Spleen (tissue), 11 donors: Measurements from ENCODE around the gene CBL. TPM values are rescaled to one million over a fixed set of nuclear protein-coding genes. Genes with fewer than 3 reads are reported as not detected.

Source experiments
- DNase-seq: peaks from one replicate; pipeline ENCODE4 v3.0.0-alpha.2; 2020
- H3K27ac ChIP-seq, 8 donors: fragments of 200-600 bp; sonication (generic) in 7 of 8; 1 replicate in 4 of 8; 2 replicates in 4 of 8; pipeline versions ENCODE4 v1.5.0 to v1.8.0; 2016 to 2021; ENCODE audit warnings: inconsistent platforms in 4 of 8, mild to moderate bottlenecking in 4 of 8, moderate library complexity in 1 of 8
- H3K27me3 ChIP-seq, 7 donors: fragments of 200-600 bp; sonication (generic) in 6 of 7; replicated peaks in 1 of 7; 1 replicate in 4 of 7; 2 replicates in 3 of 7; pipeline versions ENCODE4 v1.5.0 to v1.8.0; 2016 to 2021; ENCODE audit warnings: inconsistent platforms in 3 of 7, mild to moderate bottlenecking in 1 of 7
- H3K36me3 ChIP-seq, 6 donors: fragments of 200-600 bp; sonication (generic) in 5 of 6; 1 replicate in 4 of 6; 2 replicates in 2 of 6; pipeline versions ENCODE4 v1.5.0 to v1.8.0; 2016 to 2021; ENCODE audit warnings: inconsistent platforms in 2 of 6
- H3K4me1 ChIP-seq, 6 donors: fragments of 200-600 bp; sonication (generic) in 5 of 6; 1 replicate in 3 of 6; 2 replicates in 3 of 6; pipeline versions ENCODE4 v1.5.0 to v1.8.0; 2016 to 2021; ENCODE audit warnings: inconsistent platforms in 3 of 6
- H3K4me3 ChIP-seq, 8 donors: fragments of 200-600 bp; sonication (generic) in 7 of 8; 1 replicate in 4 of 8; 2 replicates in 4 of 8; pipeline versions ENCODE4 v1.5.0 to v1.8.0; 2016 to 2021; ENCODE audit warnings: inconsistent platforms in 4 of 8, mild to moderate bottlenecking in 4 of 8, moderate library complexity in 2 of 8
- H3K9me3 ChIP-seq, 8 donors: fragments of 200-600 bp; sonication (generic) in 7 of 8; 1 replicate in 4 of 8; 2 replicates in 4 of 8; pipeline versions ENCODE4 v1.5.0 to v1.8.0; 2016 to 2021; ENCODE audit warnings: inconsistent platforms in 4 of 8
- POLR2A ChIP-seq, 3 donors: fragments of 450-650 bp; IDR thresholded peaks; one replicate each; pipeline ENCODE4 v1.5.1; 2017; ENCODE audit warnings: antibody characterized with exemption in 3 of 3, mild to moderate bottlenecking in 1 of 3
- POLR2AphosphoS5 ChIP-seq, 3 donors: sonication (generic); formaldehyde crosslinking; IDR thresholded peaks; one replicate each; pipeline ENCODE4 v1.5.1; 2017; ENCODE audit warnings: antibody characterized with exemption in 3 of 3
- WGBS, 5 donors: extraction: QIAGEN DNeasy Blood & Tissue Kit in 3 of 5; methylation state at CpG; one replicate each; pipeline versions ENCODE4 v1.1.5 to v1.1.7; 2013 to 2018; 5-methylcytosine and 5-hydroxymethylcytosine counted together
- intact Hi-C: fragments of 100-400 bp; cut with DNase I; formaldehyde crosslinking; loops from one replicate; pipeline ENCODE4 v1.15.0; 2023; ENCODE audit warnings: low total_unique reads
- polyA plus RNA-seq, 3 donors: library from polyadenylated mRNA; stranded (reverse); fragments of 200-250 nt; gene quantifications; one replicate each; pipeline ENCODE4 v1.2.1, GENCODE V29; 2013
- total RNA-seq, 7 donors: library from RNA; depleted of rRNA in 3 of 7; stranded (reverse); fragments of >200 nt in 3 of 7; fragmentation: NEBNext Ultra II Directional in 4 of 7; extraction: Animal tissue kit (Norgen Biotek cat#: 25700) in 4 of 7; gene quantifications; one replicate each; pipeline versions ENCODE4 v1.1.0 to v1.2.1, GENCODE V29; 2016 to 2021
- TF ChIP-seq, protein P1 (sequence below), 11 experiments: fragments of 200-600 bp in 7 of 11; fragments of 450-650 bp in 4 of 11; sonication (generic) in 4 of 11; IDR thresholded peaks in 8 of 11; conservative IDR thresholded peaks in 3 of 11; 1 replicate in 7 of 11; 2 replicates in 4 of 11; pipeline versions ENCODE4 v1.4.0 to v1.8.0; 2016 to 2021; ENCODE audit warnings: antibody characterized with exemption in 11 of 11, inconsistent platforms in 4 of 11, mild to moderate bottlenecking in 1 of 11
- donor health status: healthy with polysubstance abuse.
- donor health status: DM: no; HTN: no; CAD: no; lungs with moderate emphysema.
- donor health status: DM: no; HTN: no; CAD: no.
- donor health status: Bipolar disorder and iron deficiency.
- donor health status: healthy.
- donor health status: DM: no; HTN: no; CAD: no.
- donor health status: DM: yes; HTN: yes; CAD: no.

Gene CBL
- total and polyA plus RNA-seq, 10 donors: 9.4 to 56.3 (median 45.8) TPM

DNA sequence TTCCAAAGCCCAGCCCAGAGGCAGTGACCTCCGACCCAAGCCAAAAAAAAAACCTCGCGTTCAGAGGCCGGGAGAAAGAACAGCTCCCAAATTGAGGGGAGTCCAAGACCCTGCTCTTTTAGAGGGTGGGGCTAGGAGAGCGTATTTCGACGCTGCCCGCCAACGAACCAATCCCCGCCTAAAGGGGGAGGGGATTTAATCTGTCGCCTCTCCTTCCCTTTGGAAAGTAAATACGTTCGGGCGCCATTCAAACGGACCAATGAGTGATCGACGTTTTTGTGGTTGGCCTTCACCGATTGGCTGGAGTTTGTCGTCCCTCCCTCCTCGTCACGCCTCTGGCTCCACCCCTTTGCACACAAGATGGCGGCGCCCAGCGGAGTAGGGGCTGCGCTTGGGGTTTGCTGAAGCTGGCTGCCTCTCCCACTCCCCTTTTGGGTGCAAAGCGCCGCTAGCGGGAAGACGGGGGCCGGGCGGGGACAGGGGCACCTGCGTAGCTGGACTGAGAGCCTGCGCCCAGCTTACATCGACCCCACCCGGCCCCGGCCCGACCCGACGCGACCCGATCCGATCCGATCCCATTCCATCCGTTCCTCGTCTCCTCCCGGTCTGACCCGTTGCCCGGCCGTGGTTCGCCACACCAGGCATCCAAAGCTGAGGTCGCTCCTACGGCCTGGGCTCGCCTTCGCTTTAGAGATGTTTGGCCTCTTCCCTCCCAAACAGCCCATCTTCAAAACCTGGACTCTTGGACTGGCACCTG lies 128.2 kb downstream of the CBL start, which contains the start of gene RNF26:
Gene RNF26 (plus strand): TSS at position 354 of the 757 bp plus-strand sequence. CDS start 596 bp downstream, outside the sequence.
- intact Hi-C loops: no loop called here

DNA sequence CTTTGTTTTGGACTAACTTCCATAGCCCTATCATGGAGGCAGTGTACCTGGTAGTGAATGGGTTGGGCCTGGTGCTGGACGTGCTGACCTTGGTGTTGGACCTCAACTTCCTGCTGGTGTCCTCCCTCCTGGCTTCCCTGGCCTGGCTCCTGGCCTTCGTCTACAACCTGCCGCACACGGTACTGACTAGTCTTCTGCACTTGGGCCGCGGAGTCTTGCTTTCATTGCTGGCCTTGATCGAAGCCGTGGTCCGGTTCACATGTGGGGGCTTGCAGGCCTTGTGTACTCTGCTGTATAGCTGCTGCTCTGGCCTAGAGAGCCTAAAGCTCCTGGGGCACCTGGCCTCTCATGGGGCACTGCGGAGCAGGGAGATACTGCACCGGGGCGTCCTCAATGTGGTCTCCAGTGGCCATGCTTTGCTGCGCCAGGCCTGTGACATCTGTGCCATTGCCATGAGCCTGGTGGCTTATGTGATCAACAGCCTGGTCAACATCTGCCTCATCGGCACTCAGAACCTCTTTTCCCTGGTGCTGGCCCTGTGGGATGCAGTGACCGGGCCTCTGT lies 129.0 kb downstream of the CBL start:
- Histone ChIP-seq H3K9me3 (no peaks in the 10 kb centered on the region), H3K27me3 (peaks cover 0 to 19% (median 10%) of the 10 kb centered on the region in 7 donors), H3K27ac (peak overlapping the region in 5 of 8 donors; percentile 84 to 91 (median 88)), H3K36me3 (peaks cover 0 to 18% (median 8%) of the 10 kb centered on the region in 6 donors), H3K4me3 (peak overlapping the region; percentile 81 to 99 (median 94)), H3K4me1 (peaks cover 27 to 76% (median 56%) of the 10 kb centered on the region in 6 donors)
- WGBS, 5 donors: 63 to 76% (median 73%) methylated on average over 10 to 15 of the region's 15 CpGs
- TF ChIP-seq, protein P1, sequence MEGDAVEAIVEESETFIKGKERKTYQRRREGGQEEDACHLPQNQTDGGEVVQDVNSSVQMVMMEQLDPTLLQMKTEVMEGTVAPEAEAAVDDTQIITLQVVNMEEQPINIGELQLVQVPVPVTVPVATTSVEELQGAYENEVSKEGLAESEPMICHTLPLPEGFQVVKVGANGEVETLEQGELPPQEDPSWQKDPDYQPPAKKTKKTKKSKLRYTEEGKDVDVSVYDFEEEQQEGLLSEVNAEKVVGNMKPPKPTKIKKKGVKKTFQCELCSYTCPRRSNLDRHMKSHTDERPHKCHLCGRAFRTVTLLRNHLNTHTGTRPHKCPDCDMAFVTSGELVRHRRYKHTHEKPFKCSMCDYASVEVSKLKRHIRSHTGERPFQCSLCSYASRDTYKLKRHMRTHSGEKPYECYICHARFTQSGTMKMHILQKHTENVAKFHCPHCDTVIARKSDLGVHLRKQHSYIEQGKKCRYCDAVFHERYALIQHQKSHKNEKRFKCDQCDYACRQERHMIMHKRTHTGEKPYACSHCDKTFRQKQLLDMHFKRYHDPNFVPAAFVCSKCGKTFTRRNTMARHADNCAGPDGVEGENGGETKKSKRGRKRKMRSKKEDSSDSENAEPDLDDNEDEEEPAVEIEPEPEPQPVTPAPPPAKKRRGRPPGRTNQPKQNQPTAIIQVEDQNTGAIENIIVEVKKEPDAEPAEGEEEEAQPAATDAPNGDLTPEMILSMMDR (IDR thresholded peaks at IDR 0.05 in 8 of 11, conservative IDR thresholded peaks at IDR 0.05 in 3 of 11): no peak
- TF ChIP-seq POLR2A (IDR thresholded peaks at IDR 0.05) (no peak), POLR2AphosphoS5 (IDR thresholded peaks at IDR 0.05) (no peak)
- intact Hi-C loops: no loop called here
- DNase-seq: no peak

More for the DNA sequence above, 128.2 kb downstream of the CBL start, which contains the start of gene RNF26:
- TF ChIP-seq POLR2AphosphoS5 (IDR thresholded peaks at IDR 0.05): peak; percentile 89 to 93 (median 91)
- TF ChIP-seq, protein P1 (IDR thresholded peaks at IDR 0.05 in 8 of 11, conservative IDR thresholded peaks at IDR 0.05 in 3 of 11): peak in 1 of 11 experiments; percentile 7
- no peak for TF ChIP-seq POLR2A (IDR thresholded peaks at IDR 0.05)
- Histone ChIP-seq H3K4me1 (peaks cover 19 to 67% (median 48%) of the 10 kb centered on the region in 6 donors), H3K27ac (peak within 1 kb of the TSS; percentile 66 to 91 (median 84)), H3K4me3 (peak within 1 kb of the TSS; percentile 81 to 99 (median 94)), H3K36me3 (peaks cover 0 to 18% (median 8%) of the 10 kb centered on the region in 6 donors), H3K9me3 (no peaks in the 10 kb centered on the region), H3K27me3 (peaks cover 0 to 11% (median 2%) of the 10 kb centered on the region in 7 donors)
- peak; percentile 94 for DNase-seq
- 0 to 1% (median 0%) methylated on average over 42 to 54 of the region's 54 CpGs for WGBS, 5 donors

DNA sequence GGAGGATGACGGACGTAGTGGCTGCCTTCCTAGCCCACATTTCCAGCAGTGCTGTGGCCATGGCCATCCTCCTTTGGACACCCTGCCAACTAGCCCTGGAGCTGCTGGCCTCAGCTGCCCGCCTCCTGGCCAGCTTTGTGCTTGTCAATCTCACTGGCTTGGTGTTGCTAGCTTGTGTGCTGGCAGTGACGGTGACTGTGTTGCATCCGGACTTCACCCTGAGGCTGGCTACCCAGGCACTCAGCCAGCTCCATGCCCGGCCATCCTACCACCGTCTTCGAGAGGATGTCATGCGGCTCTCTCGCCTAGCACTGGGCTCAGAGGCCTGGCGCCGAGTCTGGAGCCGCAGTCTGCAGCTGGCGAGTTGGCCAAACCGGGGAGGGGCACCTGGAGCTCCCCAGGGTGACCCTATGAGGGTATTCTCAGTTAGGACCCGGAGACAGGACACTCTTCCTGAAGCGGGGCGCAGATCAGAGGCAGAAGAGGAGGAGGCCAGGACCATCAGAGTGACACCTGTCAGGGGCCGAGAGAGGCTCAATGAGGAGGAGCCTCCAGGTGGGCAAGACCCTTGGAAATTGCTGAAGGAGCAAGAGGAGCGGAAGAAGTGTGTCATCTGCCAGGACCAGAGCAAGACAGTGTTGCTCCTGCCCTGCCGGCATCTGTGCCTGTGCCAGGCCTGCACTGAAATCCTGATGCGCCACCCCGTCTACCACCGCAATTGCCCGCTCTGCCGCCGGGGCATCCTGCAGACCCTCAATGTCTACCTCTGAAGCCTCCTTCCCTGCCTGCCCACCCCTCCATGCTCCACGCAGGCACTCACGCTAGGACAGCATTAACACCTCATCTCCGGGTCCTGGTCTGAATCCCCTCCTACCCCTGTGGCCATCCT lies 129.8 kb downstream of the CBL start:
- no peak overlapping the region for H3K27ac ChIP-seq
- peak overlapping the region in 4 of 8 donors; percentile 93 to 99 (median 95) for H3K4me3 ChIP-seq
- no peaks in the 10 kb centered on the region for H3K9me3 ChIP-seq
- H3K36me3 ChIP-seq: peaks cover 0 to 18% (median 8%) of the 10 kb centered on the region in 6 donors
- WGBS, 5 donors: 90 to 93% (median 92%) methylated on average over 27 to 30 of the region's 30 CpGs
- TF ChIP-seq POLR2AphosphoS5 (IDR thresholded peaks at IDR 0.05): peak in 1 of 3 donors; percentile 11
- TF ChIP-seq, protein P1 (IDR thresholded peaks at IDR 0.05 in 8 of 11, conservative IDR thresholded peaks at IDR 0.05 in 3 of 11): no peak
- intact Hi-C loops: no loop called here
- DNase-seq: peak; percentile 80
- peaks cover 3 to 26% (median 16%) of the 10 kb centered on the region in 7 donors for H3K27me3 ChIP-seq
- H3K4me1 ChIP-seq: peaks cover 34 to 83% (median 63%) of the 10 kb centered on the region in 6 donors
